Motor neuron (in vitro differentiated cells): ENCODE measurements around the gene PRRG3. TPM values are rescaled to one million over a fixed set of nuclear protein-coding genes. Genes with fewer than 3 reads are reported as not detected.

Experiments used
- ATAC-seq, 8 experiments: fragments of 200-7000 bp; cut with Tn5 transposase; replicated peaks in 6 of 8; 2 replicates each; pipeline ENCODE4 v1.8.0; 2021; ENCODE audit warnings: mild to moderate bottlenecking in 8 of 8, moderate library complexity in 8 of 8
- H3K27ac ChIP-seq, 2 donors: fragments of 250-450 bp; sonication (Bioruptor Pico); 2 replicates each; pipeline ENCODE4 v1.9.0; 2021; ENCODE audit warnings: antibody characterized with exemption in 2 of 2, mild to moderate bottlenecking in 2 of 2, moderate library complexity in 1 of 2
- H3K4me1 ChIP-seq, 2 donors: fragments of 250-450 bp; sonication (Bioruptor Pico); replicated peaks in 1 of 2; 2 replicates each; pipeline ENCODE4 v1.6.1; 2021; ENCODE audit warnings: antibody characterized with exemption in 2 of 2, mild to moderate bottlenecking in 2 of 2, moderate library complexity in 1 of 2
- H3K4me3 ChIP-seq, 5 donors: fragments of 250-450 bp; sonication (Bioruptor Pico); 2 replicates each; pipeline ENCODE4 v1.9.0; 2021; ENCODE audit warnings: antibody characterized with exemption in 5 of 5, mild to moderate bottlenecking in 5 of 5, moderate library complexity in 4 of 5
- WGBS, 10 experiments: fragments of 450-650 bp; shearing (Covaris generic); methylation state at CpG; one replicate each; pipeline ENCODE4 v1.0.0; 2022; 5-methylcytosine and 5-hydroxymethylcytosine counted together
- in situ Hi-C, 9 experiments: fragments of 400-800 bp; cut with MboI; loops; one replicate each; pipeline ENCODE4 v1.15.0; 2021; ENCODE audit warnings: low sequenced_read_pairs in 9 of 9, low pct_unique_long_range_greater_than_20kb in 2 of 9; ENCODE audit not compliant: unreplicated experiment in 9 of 9
- total RNA-seq, 8 experiments: library from RNA; unstranded; fragments of 300-600 nt; gene quantifications; 2 replicates each; pipeline versions ENCODE4 v1.2.3 to v1.2.4, GENCODE V29; 2022

The PRRG3 gene
- total RNA-seq, 8 experiments from 2014 or later = 0.27 to 2.3 (median 1.5) TPM

- 3 to 35% methylated on average over 2 to 11 of the region's 22 CpGs; no CpG with 5 or more reads in 8 of the 10 experiments for WGBS, 10 experiments
- Histone ChIP-seq H3K27ac (no peak overlapping the region), H3K4me3 (no peak overlapping the region), H3K4me1 (peaks cover 3 to 12% of the 10 kb centered on the region in 2 donors)
- in situ Hi-C loops = loop anchor here in 5 of 9 experiments (25.0 kb wide), 2 partner anchors 584 to 884 kb away; partner anchors contain the start of gene GABRQ (in 5 of the 5)
- ATAC-seq = peak; percentile 53 to 95 (median 82)
Measured at GRCh38 chrX:151753313-151754046, 58.2 kb downstream of the PRRG3 start.

GRCh38 chrX:151754047-151754429 lies 58.8 kb downstream of the PRRG3 start:
- in situ Hi-C loops = loop anchor here in 5 of 9 experiments (25.0 kb wide), 2 partner anchors 583 to 883 kb away; partner anchors contain the start of gene GABRQ (in 5 of the 5)
- ATAC-seq = peak; percentile 57 to 94 (median 70)
- Histone ChIP-seq H3K4me3 (no peak overlapping the region), H3K4me1 (peaks cover 3 to 11% of the 10 kb centered on the region in 2 donors), H3K27ac (no peak overlapping the region)
- 17 to 79% (median 38%) methylated on average over 1 to 5 of the region's 6 CpGs; no CpG with 5 or more reads in 6 of the 10 experiments for WGBS, 10 experiments

GRCh38 chrX:151754641-151755215 lies 59.5 kb downstream of the PRRG3 start:
- no peak for ATAC-seq
- H3K4me1 ChIP-seq = peaks cover 0 to 4% of the 10 kb centered on the region in 2 donors
- in situ Hi-C loops = loop anchor here in 5 of 9 experiments (25.0 kb wide), 2 partner anchors 583 to 883 kb away; partner anchors contain the start of gene GABRQ (in 5 of the 5)

More at GRCh38 chrX:151754641-151755215, 59.5 kb downstream of the PRRG3 start:
- WGBS, 10 experiments = 48 to 100% (median 63%) methylated on average over 2 to 9 of the region's 11 CpGs; no CpG with 5 or more reads in 7 of the 10 experiments
- H3K27ac ChIP-seq = no peak overlapping the region
- no peak overlapping the region for H3K4me3 ChIP-seq

Other genes starting within 250 kb of the PRRG3 start
- under 1 TPM in 5 of 8 experiments, not detected in 3; 0.05 to 0.43 (median 0.10) TPM for gene PASD1, start 131.8 kb upstream of the PRRG3 start, total RNA-seq
- 1 to 10 TPM in 2 of 8 experiments, under 1 TPM in 1, not detected in 5; 0.70 to 8.8 (median 1.1) TPM for gene FATE1, start 20.6 kb downstream of the PRRG3 start, total RNA-seq
- under 1 TPM in 3 of 8 experiments, not detected in 5; 0.04 to 0.38 (median 0.31) TPM for gene CNGA2, start 39.3 kb downstream of the PRRG3 start, total RNA-seq
- under 1 TPM in 4 of 8 experiments, not detected in 4; 0.08 to 0.28 (median 0.19) TPM for gene MAGEA4, start 217.4 kb downstream of the PRRG3 start, total RNA-seq